Endothelial cell of umbilical vein (primary cell): ENCODE measurements around the gene BRAP. TPM values are rescaled to one million over a fixed set of nuclear protein-coding genes. Genes with fewer than 3 reads are reported as not detected.

Experiments used
- Bru-seq: library from RNA; stranded (reverse); fragments of 400-500 nt; gene quantifications from one replicate; lab custom pipeline; 2021; lab: Mats Ljungman, UMichigan
- BruChase-seq, 2 experiments: library from RNA; stranded (reverse); fragments of 400-500 nt; gene quantifications; one replicate each; lab custom pipeline; 2021; lab: Mats Ljungman, UMichigan
- BruUV-seq: library from RNA; stranded (reverse); fragments of 400-500 nt; replicated peaks from 2 replicates; lab custom pipeline; 2021; lab: Mats Ljungman, UMichigan
- CTCF ChIA-PET: fragments of 300-600, 350-600 bp; sonication (Branson Sonifier 250); formaldehyde crosslinking; loops from one replicate; lab custom pipeline; 2021; ENCODE audit warnings: antibody characterized with exemption, inconsistent platforms; lab: Charles Lee
- POLR2A ChIA-PET: fragments of 300-600, 350-600 bp; sonication (Branson Sonifier 250); formaldehyde crosslinking; loops from one replicate; lab custom pipeline; 2021; ENCODE audit warnings: antibody characterized with exemption, inconsistent platforms; lab: Charles Lee
- DNase-seq: peaks from one replicate; pipeline ENCODE4 v3.0.0-alpha.2; 2011; ENCODE audit warnings: low read depth, low spot score
- FAIRE-seq: peaks from 2 replicates; lab custom pipeline; 2011; peaks lifted over from hg19 to GRCh38; lab: Jason Lieb, UNC
- H2AFZ ChIP-seq: 2 replicates; pipeline ENCODE4 v1.6.0; 2012; ENCODE audit warnings: low read depth, low read length, control low read depth, inconsistent platforms
- H3K27ac ChIP-seq: 2 replicates; pipeline ENCODE4 v1.5.1; 2011; ENCODE audit warnings: low read depth, mild to moderate bottlenecking, control low read depth, low read length, moderate library complexity; ENCODE audit not compliant: insufficient read depth
- H3K27me3 ChIP-seq, 2 experiments: 2 replicates each; pipeline versions ENCODE4 v1.6.0 to v1.6.1; 2011; ENCODE audit warnings: low read length in 2 of 2, mixed read lengths in 1 of 2; ENCODE audit not compliant: control insufficient read depth in 2 of 2, insufficient read depth in 2 of 2
- H3K36me3 ChIP-seq, 2 experiments: 2 replicates in 1 of 2; 3 replicates in 1 of 2; pipeline ENCODE4 v1.5.1; 2011; ENCODE audit warnings: low read length in 2 of 2, mild to moderate bottlenecking in 1 of 2, moderate library complexity in 1 of 2; ENCODE audit not compliant: control insufficient read depth in 2 of 2, insufficient read depth in 2 of 2; ENCODE audit errors: extremely low read depth in 1 of 2
- H3K4me1 ChIP-seq: 3 replicates; pipeline ENCODE4 v1.5.1; 2011; ENCODE audit warnings: mild to moderate bottlenecking, low read length; ENCODE audit not compliant: control insufficient read depth, insufficient read depth; ENCODE audit errors: extremely low read depth
- H3K4me2 ChIP-seq: 2 replicates; pipeline ENCODE4 v1.6.1; 2011; ENCODE audit warnings: low read length, control low read depth, mixed read lengths; ENCODE audit not compliant: insufficient read depth
- H3K4me3 ChIP-seq, 3 experiments: fragments of 200-600 bp in 1 of 3; sonication (generic), shearing (Covaris generic) in 1 of 3; replicated peaks in 1 of 3; 2 replicates each; pipeline ENCODE4 v1.5.1; 2011 to 2016; ENCODE audit warnings: control low read depth in 3 of 3, low read length in 3 of 3, mild to moderate bottlenecking in 2 of 3, inconsistent platforms in 1 of 3, low read depth in 1 of 3, moderate library complexity in 1 of 3; ENCODE audit not compliant: insufficient read depth in 1 of 3
- H3K79me2 ChIP-seq: 2 replicates; pipeline ENCODE4 v1.6.0; 2012; ENCODE audit warnings: low read length, inconsistent platforms; ENCODE audit not compliant: control insufficient read depth, insufficient read depth
- H3K9ac ChIP-seq: replicated peaks from 2 replicates; pipeline ENCODE3; 2011; ENCODE audit warnings: low read length, control low read depth; ENCODE audit not compliant: insufficient read depth; ENCODE audit errors: extremely low read depth
- H3K9me1 ChIP-seq: replicated peaks from 3 replicates; pipeline ENCODE4 v1.6.0; 2011; ENCODE audit warnings: mild to moderate bottlenecking, low read length; ENCODE audit not compliant: control insufficient read depth, insufficient read depth; ENCODE audit errors: extremely low read depth
- H3K9me3 ChIP-seq: replicated peaks from 2 replicates; pipeline ENCODE4 v1.5.1; 2012; ENCODE audit warnings: low read length, inconsistent platforms; ENCODE audit not compliant: control insufficient read depth, insufficient read depth
- H4K20me1 ChIP-seq: replicated peaks from 2 replicates; pipeline ENCODE3; 2011; ENCODE audit warnings: mild to moderate bottlenecking, low read length; ENCODE audit not compliant: control insufficient read depth, insufficient read depth; ENCODE audit errors: extremely low read depth
- CTCF ChIP-seq, 2 donors: IDR thresholded peaks; 1 replicate in 1 of 2; 2 replicates in 1 of 2; pipeline ENCODE4 v1.5.1; 2011; ENCODE audit warnings: low read length in 2 of 2, mild to moderate bottlenecking in 2 of 2, moderate library complexity in 2 of 2, control low read depth in 1 of 2, inconsistent platforms in 1 of 2, low read depth in 1 of 2; ENCODE audit not compliant: insufficient read depth in 1 of 2; ENCODE audit errors: extremely low read depth in 1 of 2
- FOS ChIP-seq: IDR thresholded peaks from 2 replicates; pipeline ENCODE4 v1.6.1; 2011; ENCODE audit warnings: mild to moderate bottlenecking, low read length, moderate library complexity, borderline replicate concordance; ENCODE audit not compliant: insufficient read depth
- GATA2 ChIP-seq: IDR thresholded peaks from 2 replicates; pipeline ENCODE4 v1.7.0; 2011; ENCODE audit warnings: low read depth, mild to moderate bottlenecking, moderate library complexity, mixed read lengths, low read length; ENCODE audit not compliant: insufficient read length, insufficient read depth
- JUN ChIP-seq: IDR thresholded peaks from 2 replicates; pipeline ENCODE4 v1.6.1; 2011; ENCODE audit warnings: borderline replicate concordance, low read depth; ENCODE audit not compliant: insufficient read length, insufficient read depth
- MAX ChIP-seq: IDR thresholded peaks from 2 replicates; pipeline ENCODE4 v1.6.1; 2011; ENCODE audit not compliant: insufficient read depth, insufficient read length
- MYC ChIP-seq: IDR thresholded peaks from one replicate; pipeline ENCODE4 v1.6.1; 2011; ENCODE audit warnings: mild to moderate bottlenecking, low read depth, low read length
- POLR2A ChIP-seq: IDR thresholded peaks from 2 replicates; pipeline ENCODE4 v1.6.1; 2012; ENCODE audit warnings: low read depth, mild to moderate bottlenecking, control low read depth, low read length
- POLR2AphosphoS5 ChIP-seq: IDR thresholded peaks from 2 replicates; pipeline ENCODE4 v1.6.1; 2012; ENCODE audit warnings: low read depth, mild to moderate bottlenecking, control low read depth, low read length, moderate library complexity; ENCODE audit not compliant: insufficient read depth
- dilution Hi-C: fragments of 300-500 bp; cut with MboI; formaldehyde crosslinking; loops from one replicate; pipeline ENCODE4 v1.15.0; 2019; ENCODE audit warnings: low sequenced_read_pairs; ENCODE audit not compliant: extremely low pct_ligation_motif_present
- intact Hi-C: fragments of 100-400 bp; cut with micrococcal nuclease; formaldehyde crosslinking; loops from one replicate; pipeline ENCODE4 v1.10.0; 2022
- long read RNA-seq: library from polyadenylated mRNA; stranded (forward); transcript quantifications from one replicate; pipeline ENCODE4 v2.0.0, GENCODE V29; 2021
- polyA minus RNA-seq, 3 experiments: library from RNA; depleted of rRNA, polyadenylated mRNA; stranded (reverse); fragments of >200 nt; gene quantifications; 1 replicate in 1 of 3; 2 replicates in 2 of 3; pipeline ENCODE4 v1.2.3, GENCODE V29; 2011
- polyA plus RNA-seq, 4 experiments: library from polyadenylated mRNA; depleted of rRNA in 3 of 4; stranded (reverse) in 3 of 4; unstranded in 1 of 4; fragments of >200 nt; gene quantifications; 2 replicates each; pipeline versions ENCODE4 v1.2.1 to v1.2.3, GENCODE V29; 2011 to 2012; ENCODE audit warnings: missing spikeins in 1 of 4
- total RNA-seq: library from RNA; stranded (reverse); gene quantifications from 2 replicates; pipeline ENCODE4 v1.2.3, GENCODE V29; 2021

BRAP gene
- total RNA-seq (16.5 and 18.6 TPM in 2 replicates), polyA plus RNA-seq (11.4 and 14.4 TPM in 2 replicates), polyA minus RNA-seq (31.7 and 32.7 TPM in 2 replicates), Bru-seq, nascent RNA (percentile 73 among the genes with signal in this experiment), BruChase-seq, experiment 1, labeled RNA remaining after a 6-hour chase (percentile 64 among the genes with signal in this experiment), BruChase-seq, experiment 2, labeled RNA remaining after a 2-hour chase (percentile 72 among the genes with signal in this experiment)
- 13.6 and 15.6 TPM in 2 replicates for polyA plus RNA-seq (2011; cell fraction: cytosol; rRNA removed)
- polyA plus RNA-seq (2011; cell fraction: nucleus; rRNA removed) = 12.0 and 14.1 TPM in 2 replicates
- 15.2 and 20.0 TPM in 2 replicates for polyA plus RNA-seq (2012)
- 13.9 TPM for polyA minus RNA-seq (2011; cell fraction: cytosol; rRNA and poly(A)+ RNA removed)
- 8.8 and 9.9 TPM in 2 replicates for polyA minus RNA-seq (2011; cell fraction: nucleus; rRNA and poly(A)+ RNA removed)
- long read RNA-seq, full-length matches to known transcripts = 44 of 65 reads
- long read RNA-seq, partial matches to known transcripts = 8 of 65 reads
- long read RNA-seq, other reads (novel, unspliced or antisense) = 13 of 65 reads

GRCh38 chr12:111685811-111686573, at the start of gene BRAP, which contains the start of gene ACAD10:
TSS of gene BRAP (minus strand) at chr12:111685956. CDS start at chr12:111685792, 164 bp downstream.
TSS of gene ACAD10 (plus strand) at chr12:111686053. CDS start at chr12:111692710, 6,657 bp downstream.
- FAIRE-seq = peak; percentile 99
- Histone ChIP-seq H3K9me1 (no peaks in the 10 kb centered on the region), H3K4me2 (peak within 1 kb of the TSS; percentile 99), H3K9me3 (no peaks in the 10 kb centered on the region), H3K9ac (peak within 1 kb of the TSS; percentile 91), H3K27ac (peak within 1 kb of the TSS; percentile 28), H3K79me2 (peaks cover 27% of the 10 kb centered on the region), H4K20me1 (no peaks in the 10 kb centered on the region), H2AFZ (peak within 1 kb of the TSS; percentile 77), H3K4me3 (peak within 1 kb of the TSS; percentile 47 to 85 (median 74)), H3K4me1 (peaks cover 19% of the 10 kb centered on the region), H3K36me3 (peaks cover 3 to 7% of the 10 kb centered on the region in 2 experiments), H3K27me3 (no peaks in the 10 kb centered on the region)
- peak; percentile 98 for DNase-seq
- no peak for TF ChIP-seq CTCF (IDR thresholded peaks at IDR 0.05; ENCODE audit: extremely low read depth in 1 of 2, insufficient read depth in 1 of 2, low read depth in 1 of 2, low read length in 2 of 2)
- peak; percentile 40 for TF ChIP-seq MYC
- TF ChIP-seq POLR2A = peak; percentile 97
- TF ChIP-seq FOS = no peak
- TF ChIP-seq MAX = no peak
- TF ChIP-seq POLR2AphosphoS5 = peak; percentile 96
- TF ChIP-seq GATA2 = peak; percentile 63
- no peak for TF ChIP-seq JUN
- intact Hi-C loops (loop anchor here (1.0 to 5.0 kb wide), 5 partner anchors 55 to 326 kb away; partner anchors contain the start of genes ERP29 and TMEM116), dilution Hi-C loops (loop anchor here (25.0 kb wide), 1 partner anchor 126 kb away; no protein-coding TSS in a partner anchor)
- ChIA-PET POLR2A (no interaction called here), CTCF (interaction anchor here (0.7 to 2.6 kb wide), 7 partner anchors 9 to 289 kb away, joined by 3 to 28 read pairs (median 4); no protein-coding TSS in a partner anchor)
- BruUV-seq = TSS peak; percentile 84
